HL-60 (cell line): ENCODE data around the gene NUCB1.
"Not testable (repeated sequence)": the region's sequence is repeated elsewhere in the genome, so short reads cannot be mapped to it uniquely, and the experiment has no call there.

Experiments
- DNase-seq, 2 experiments: peaks; one replicate each; pipeline ENCODE4 v3.0.0-alpha.2; 2010 to 2020; ENCODE audit warnings: low read depth in 1 of 2, low spot score in 1 of 2
- H3K27ac ChIP-seq: fragments of 250-450 bp; sonication (Bioruptor Pico); replicated peaks from 2 replicates; pipeline ENCODE4 v1.5.1; 2020; ENCODE audit warnings: mild to moderate bottlenecking, moderate library complexity
- H3K27me3 ChIP-seq: fragments of 250-450 bp; sonication (Bioruptor Pico); 2 replicates; pipeline ENCODE4 v1.5.1; 2021; ENCODE audit warnings: mild to moderate bottlenecking, moderate library complexity; ENCODE audit not compliant: insufficient read depth, poor library complexity, severe bottlenecking
- H3K4me3 ChIP-seq: replicated peaks from 2 replicates; pipeline ENCODE4 v1.5.1; 2011; ENCODE audit warnings: mild to moderate bottlenecking, control low read depth, low read length; ENCODE audit not compliant: insufficient read depth
- CTCF ChIP-seq: IDR thresholded peaks from one replicate; pipeline ENCODE4 v1.5.1; 2011; ENCODE audit warnings: low read length, control low read depth, inconsistent platforms; ENCODE audit not compliant: insufficient read depth
- GABPA ChIP-seq: IDR thresholded peaks from 2 replicates; pipeline ENCODE4 v1.6.1; 2012; ENCODE audit warnings: low read depth
- POLR2AphosphoS5 ChIP-seq: IDR thresholded peaks from 2 replicates; pipeline ENCODE4 v1.6.1; 2012; ENCODE audit warnings: low read depth
- REST ChIP-seq: IDR thresholded peaks from 2 replicates; pipeline ENCODE4 v1.6.1; 2012; ENCODE audit warnings: low read depth; ENCODE audit not compliant: insufficient replicate concordance
- SPI1 ChIP-seq: IDR thresholded peaks from 2 replicates; pipeline ENCODE4 v1.6.1; 2012; ENCODE audit warnings: low read depth, mild to moderate bottlenecking, borderline replicate concordance

Gene NUCB1

GRCh38 chr19:48900477-48901406 lies 630 bp downstream of the NUCB1 start:
- DNase-seq, result peak in 1 of 2 experiments; percentile 43
- H3K4me3 ChIP-seq, result peak overlapping the region; percentile 96
- H3K27ac ChIP-seq, result peak overlapping the region; percentile 61
- no peaks in the 10 kb centered on the region for H3K27me3 ChIP-seq
- 0 out of 2 replicates have a peak, but pooled peaks have one; percentile 8 for TF ChIP-seq SPI1
- TF ChIP-seq GABPA, result no peak; the same call in 1 of the 2 replicates

GRCh38 chr19:48902291-48902690 lies 2.2 kb downstream of the NUCB1 start:
- H3K27ac ChIP-seq, H3K27me3 ChIP-seq, H3K4me3 ChIP-seq, DNase-seq: not testable (repeated sequence)

GRCh38 chr19:48903788-48904187 lies 3.7 kb downstream of the NUCB1 start:
- not testable (repeated sequence) for H3K4me3 ChIP-seq, H3K27me3 ChIP-seq, H3K27ac ChIP-seq, DNase-seq

GRCh38 chr19:48905664-48906063 lies 5.6 kb downstream of the NUCB1 start:
- Histone ChIP-seq H3K27ac (no peak overlapping the region), H3K4me3 (no peak overlapping the region), H3K27me3 (no peaks in the 10 kb centered on the region)
- no peak for TF ChIP-seq POLR2AphosphoS5
- TF ChIP-seq CTCF, result no peak
- no peak for TF ChIP-seq SPI1
- TF ChIP-seq REST, result no peak
- TF ChIP-seq GABPA, result no peak
- DNase-seq, result no peak

GRCh38 chr19:48906324-48906723 lies 6.2 kb downstream of the NUCB1 start:
- no peaks in the 10 kb centered on the region for H3K27me3 ChIP-seq
- no peak overlapping the region for H3K27ac ChIP-seq
- DNase-seq, result no peak
- TF ChIP-seq GABPA, result no peak
- TF ChIP-seq REST, result no peak
- TF ChIP-seq POLR2AphosphoS5, result no peak
- no peak for TF ChIP-seq SPI1
- no peak for TF ChIP-seq CTCF
- H3K4me3 ChIP-seq, result no peak overlapping the region
